Prostate gland (tissue), 2 donors: ENCODE measurements around the gene ILK. TPM values are rescaled to one million over a fixed set of nuclear protein-coding genes. Genes with fewer than 3 reads are reported as not detected.

Source experiments
- DNase-seq: peaks from one replicate; pipeline ENCODE4 v3.0.0-alpha.2; 2019; ENCODE audit warnings: low spot score
- H3K27ac ChIP-seq, 2 donors: fragments of 200-600 bp; sonication (generic); 2 replicates each; pipeline ENCODE4 v1.5.1; 2017 to 2019
- H3K27me3 ChIP-seq: fragments of 200-600 bp; sonication (generic); replicated peaks from 2 replicates; pipeline ENCODE4 v1.5.1; 2019; ENCODE audit not compliant: insufficient read depth
- H3K36me3 ChIP-seq, 2 donors: fragments of 200-600 bp; sonication (generic); 1 replicate in 1 of 2; 2 replicates in 1 of 2; pipeline versions ENCODE4 v1.5.1 to v1.8.1; 2017 to 2019
- H3K4me1 ChIP-seq: fragments of 200-600 bp; sonication (generic); replicated peaks from 2 replicates; pipeline ENCODE4 v1.5.1; 2019
- H3K4me3 ChIP-seq, 2 donors: fragments of 200-600 bp; sonication (generic); 2 replicates each; pipeline ENCODE4 v1.5.1; 2017 to 2019
- H3K9me3 ChIP-seq: fragments of 200-600 bp; sonication (generic); 2 replicates; pipeline ENCODE4 v1.5.1; 2017
- CTCF ChIP-seq, 4 experiments: fragments of 200-600 bp in 2 of 4; fragments of 450-650 bp in 2 of 4; sonication (generic) in 2 of 4; IDR thresholded peaks; 1 replicate in 3 of 4; 2 replicates in 1 of 4; pipeline ENCODE4 v1.5.1; 2016 to 2019; ENCODE audit warnings: antibody characterized with exemption in 4 of 4, mild to moderate bottlenecking in 2 of 4, moderate library complexity in 2 of 4
- POLR2A ChIP-seq: fragments of 450-650 bp; IDR thresholded peaks from one replicate; pipeline ENCODE4 v1.6.1; 2016; ENCODE audit warnings: antibody characterized with exemption, mild to moderate bottlenecking
- POLR2AphosphoS5 ChIP-seq: sonication (generic); formaldehyde crosslinking; IDR thresholded peaks from one replicate; pipeline ENCODE4 v1.6.1; 2017; ENCODE audit warnings: antibody characterized with exemption
- WGBS: methylation state at CpG from one replicate; pipeline ENCODE4 v1.1.5; 2018; 5-methylcytosine and 5-hydroxymethylcytosine counted together
- intact Hi-C: fragments of 100-400 bp; cut with DNase I; formaldehyde crosslinking; loops from one replicate; pipeline ENCODE4 v1.14.2; 2022
- total RNA-seq, 2 donors: library from RNA; depleted of rRNA; stranded (reverse); fragments of >200 nt; gene quantifications; one replicate each; pipeline ENCODE4 v1.1.0, GENCODE V29; 2016

ILK gene
- total RNA-seq, 2 donors from 2014 or later, result 172 to 195 TPM

GRCh38 chr11:6610591-6610990 lies 7.0 kb downstream of the ILK start:
- DNase-seq, result no peak
- no peak overlapping the region for H3K4me3 ChIP-seq

DNA sequence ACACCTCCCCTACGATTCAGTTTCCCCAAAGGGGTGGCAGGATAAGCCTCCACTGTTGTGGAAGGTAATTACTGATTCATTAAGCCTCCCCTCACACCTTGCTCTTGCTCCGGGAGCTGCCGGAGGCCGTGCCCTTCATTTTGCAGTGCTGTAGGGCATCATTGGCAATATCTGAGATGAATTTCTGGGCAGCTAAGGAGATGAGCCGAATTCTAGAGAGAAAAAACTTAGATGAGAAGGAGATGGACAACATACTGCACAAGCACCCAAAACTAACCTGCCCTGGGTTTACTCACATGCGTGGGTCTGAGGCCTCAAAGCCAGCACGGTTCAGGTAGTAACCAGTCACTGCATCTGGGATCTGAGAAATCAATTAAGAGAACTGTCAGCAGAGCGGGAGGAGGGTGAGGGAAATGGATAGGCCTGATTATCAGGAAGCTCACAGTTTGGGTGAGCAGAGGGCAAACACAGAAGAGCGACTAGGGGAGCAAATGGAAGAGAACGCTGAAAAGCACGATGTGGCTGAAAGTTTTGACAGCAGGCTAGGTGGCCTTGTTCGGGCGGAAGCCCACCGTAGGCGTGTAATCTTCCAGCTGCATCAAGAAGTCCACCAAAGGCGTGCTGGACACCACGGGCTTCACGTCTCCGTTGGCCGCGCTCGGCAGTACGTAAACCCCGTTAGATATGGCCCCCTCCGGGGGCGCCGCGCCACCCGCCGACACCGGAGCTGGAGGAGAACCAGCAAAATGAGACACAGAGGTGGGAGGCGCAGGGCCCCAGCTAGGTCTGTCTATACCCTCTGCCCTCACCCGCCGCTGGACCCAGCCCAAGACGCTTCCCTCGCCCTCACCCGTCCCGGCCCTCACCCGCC lies 7.8 kb downstream of the ILK start:
- DNase-seq, result no peak
- TF ChIP-seq POLR2AphosphoS5 (peak; percentile 19), CTCF (IDR thresholded peaks at IDR 0.05) (no peak), POLR2A (no peak)
- H3K27me3 ChIP-seq, result no peaks in the 10 kb centered on the region
- 12% methylated on average over 38 of the region's 39 CpGs for WGBS
- peaks cover 17% of the 10 kb centered on the region for H3K4me1 ChIP-seq
- H3K36me3 ChIP-seq, result peaks cover 5 to 32% of the 10 kb centered on the region in 2 donors
- intact Hi-C loops, result loop anchor here (5.0 kb wide), 1 partner anchor 71 kb away; the partner anchor contains the start of gene MRPL17
- H3K27ac ChIP-seq, result peak overlapping the region; percentile 98
- H3K4me3 ChIP-seq, result peak overlapping the region; percentile 74 to 91
- no peaks in the 10 kb centered on the region for H3K9me3 ChIP-seq

More at GRCh38 chr11:6610591-6610990, 7.0 kb downstream of the ILK start:
- Histone ChIP-seq H3K4me1 (peaks cover 17% of the 10 kb centered on the region), H3K27me3 (no peaks in the 10 kb centered on the region), H3K27ac (peak overlapping the region; percentile 98), H3K9me3 (no peaks in the 10 kb centered on the region), H3K36me3 (peaks cover 5 to 32% of the 10 kb centered on the region in 2 donors)
- 81% methylated on average over 6 of the region's 6 CpGs for WGBS
- intact Hi-C loops, result loop anchor here (5.0 kb wide), 1 partner anchor 72 kb away; the partner anchor contains the start of gene MRPL17
- TF ChIP-seq CTCF (IDR thresholded peaks at IDR 0.05) (no peak), POLR2A (no peak), POLR2AphosphoS5 (no peak)

- intact Hi-C loops, result loop anchor here (5.0 kb wide), 1 partner anchor 70 kb away; the partner anchor contains the start of gene MRPL17
- WGBS, result 2% methylated on average over 29 of the region's 36 CpGs
- peak overlapping the region; percentile 74 to 91 for H3K4me3 ChIP-seq
- peaks cover 15% of the 10 kb centered on the region for H3K4me1 ChIP-seq
- H3K36me3 ChIP-seq, result peaks cover 5 to 32% of the 10 kb centered on the region in 2 donors
- TF ChIP-seq POLR2AphosphoS5 (no peak), CTCF (IDR thresholded peaks at IDR 0.05) (no peak), POLR2A (no peak)
- DNase-seq, result no peak
- no peaks in the 10 kb centered on the region for H3K27me3 ChIP-seq
- no peaks in the 10 kb centered on the region for H3K9me3 ChIP-seq
- peak overlapping the region; percentile 98 for H3K27ac ChIP-seq
Measured at GRCh38 chr11:6611963-6612212, 8.3 kb downstream of the ILK start.

DNA sequence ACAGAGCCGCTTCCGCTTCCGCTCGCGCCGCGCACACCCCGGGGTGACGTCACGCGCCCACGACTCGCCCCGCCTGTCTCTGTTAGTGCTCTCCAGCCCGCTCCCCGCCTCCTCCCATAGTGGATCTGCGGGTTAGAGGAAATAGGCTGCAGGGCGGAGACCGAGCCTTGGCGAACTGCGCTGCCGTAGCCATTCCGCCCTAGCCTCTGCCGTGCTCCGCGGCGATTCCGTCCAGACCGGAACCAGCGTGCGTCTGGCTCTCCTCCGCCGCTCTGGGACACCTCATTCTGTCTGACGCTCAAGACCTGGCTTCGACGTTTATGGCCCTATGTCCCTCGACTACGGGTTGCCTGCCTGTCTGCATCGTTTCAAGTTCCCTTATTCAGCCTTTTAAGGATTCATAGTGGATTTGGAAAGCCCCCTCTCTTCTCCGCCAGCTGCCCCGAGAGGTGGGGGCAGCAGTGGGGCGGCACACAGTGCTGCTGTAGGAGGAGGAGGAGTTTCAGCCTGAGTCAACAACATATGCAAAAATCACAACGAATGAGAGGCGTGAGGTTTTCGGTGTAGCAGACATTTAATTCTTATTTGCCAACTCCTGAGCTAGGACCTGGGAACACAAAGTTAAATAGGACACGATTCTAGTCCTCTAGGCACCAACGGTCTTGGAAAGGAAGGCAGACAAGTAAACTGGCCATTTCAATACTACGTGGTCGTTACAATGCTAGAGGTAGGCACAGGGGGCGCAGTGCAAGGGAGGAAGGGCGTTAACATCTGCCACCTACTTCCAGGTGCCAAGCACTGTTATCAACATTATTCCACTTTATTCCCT lies 8.9 kb downstream of the ILK start, which contains the start of gene TAF10:
TAF10 (minus strand) TSS at position 4 of the 829 bp plus-strand sequence. CDS start 27 bp downstream, outside the sequence.
- under 1% methylated on average over 51 of the region's 51 CpGs for WGBS

More for the DNA sequence above, 8.9 kb downstream of the ILK start, which contains the start of gene TAF10:
- Histone ChIP-seq H3K27ac (peak within 1 kb of the TSS; percentile 98), H3K36me3 (peaks cover 5 to 32% of the 10 kb centered on the region in 2 donors), H3K9me3 (no peaks in the 10 kb centered on the region), H3K27me3 (no peaks in the 10 kb centered on the region), H3K4me3 (peak within 1 kb of the TSS; percentile 74 to 91), H3K4me1 (peaks cover 14% of the 10 kb centered on the region)
- DNase-seq, result peak; percentile 97
- TF ChIP-seq POLR2AphosphoS5 (peak; percentile 96), POLR2A (peak; percentile 96), CTCF (IDR thresholded peaks at IDR 0.05) (peak in 2 of 4 experiments; percentile 57 to 60)
- intact Hi-C loops, result loop anchor here (5.0 kb wide), 1 partner anchor 70 kb away; the partner anchor contains the start of gene MRPL17
